Brain microvascular endothelial cell (primary cell): ENCODE results near the gene ZNRF3.

Experiments
- DNase-seq: peaks from one replicate; pipeline ENCODE4 v3.0.0-alpha.2; 2020
- H3K27ac ChIP-seq: fragments of 250-450 bp; sonication (Bioruptor Pico); 2 replicates; pipeline ENCODE4 v1.5.1; 2020; ENCODE audit warnings: mild to moderate bottlenecking, moderate library complexity
- H3K27me3 ChIP-seq: fragments of 250-450 bp; sonication (Bioruptor Pico); replicated peaks from 2 replicates; pipeline ENCODE4 v1.5.1; 2020; ENCODE audit warnings: mild to moderate bottlenecking
- H3K36me3 ChIP-seq: fragments of 250-450 bp; sonication (Bioruptor Pico); replicated peaks from 2 replicates; pipeline ENCODE4 v1.5.1; 2020; ENCODE audit warnings: mild to moderate bottlenecking
- H3K4me3 ChIP-seq: 2 replicates; pipeline ENCODE4 v1.5.1; 2011; ENCODE audit warnings: low read depth, mild to moderate bottlenecking, control low read depth, low read length, moderate library complexity
- in situ Hi-C: cut with HindIII; loops from 2 replicates; pipeline ENCODE4 v1.10.0; 2017; ENCODE audit warnings: low sequenced_read_pairs, low pct_ligation_motif_present
- TF ChIP-seq, protein P1 (sequence below): IDR thresholded peaks from 2 replicates; pipeline ENCODE4 v1.5.1; 2011; ENCODE audit warnings: low read depth, mild to moderate bottlenecking, moderate library complexity, low read length, control low read depth, inconsistent platforms; ENCODE audit errors: missing control alignments

The ZNRF3 gene

DNA sequence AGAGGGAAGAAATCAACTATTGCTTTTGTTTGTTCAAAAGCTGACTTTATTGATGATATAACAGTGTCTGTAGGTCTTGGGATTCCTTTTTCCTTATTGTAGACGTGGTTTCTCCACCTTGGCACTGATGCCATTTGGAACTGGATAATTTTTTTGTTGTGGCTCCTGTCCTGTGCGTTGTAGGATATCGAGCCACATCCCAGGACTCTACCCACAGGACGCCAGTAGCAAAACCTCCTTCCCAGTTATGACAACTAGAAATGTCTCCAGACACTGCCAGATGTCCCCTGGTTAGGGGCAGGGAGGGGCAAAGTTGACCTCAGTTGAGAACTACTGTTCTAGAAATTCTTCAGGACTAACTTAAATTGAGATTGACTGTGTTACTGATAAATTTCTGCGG is 45.8 kb downstream of the ZNRF3 start:
- Histone ChIP-seq H3K27ac (no peak overlapping the region), H3K36me3 (no peaks in the 10 kb centered on the region), H3K4me3 (no peak overlapping the region), H3K27me3 (no peaks in the 10 kb centered on the region)
- TF ChIP-seq, protein P1, sequence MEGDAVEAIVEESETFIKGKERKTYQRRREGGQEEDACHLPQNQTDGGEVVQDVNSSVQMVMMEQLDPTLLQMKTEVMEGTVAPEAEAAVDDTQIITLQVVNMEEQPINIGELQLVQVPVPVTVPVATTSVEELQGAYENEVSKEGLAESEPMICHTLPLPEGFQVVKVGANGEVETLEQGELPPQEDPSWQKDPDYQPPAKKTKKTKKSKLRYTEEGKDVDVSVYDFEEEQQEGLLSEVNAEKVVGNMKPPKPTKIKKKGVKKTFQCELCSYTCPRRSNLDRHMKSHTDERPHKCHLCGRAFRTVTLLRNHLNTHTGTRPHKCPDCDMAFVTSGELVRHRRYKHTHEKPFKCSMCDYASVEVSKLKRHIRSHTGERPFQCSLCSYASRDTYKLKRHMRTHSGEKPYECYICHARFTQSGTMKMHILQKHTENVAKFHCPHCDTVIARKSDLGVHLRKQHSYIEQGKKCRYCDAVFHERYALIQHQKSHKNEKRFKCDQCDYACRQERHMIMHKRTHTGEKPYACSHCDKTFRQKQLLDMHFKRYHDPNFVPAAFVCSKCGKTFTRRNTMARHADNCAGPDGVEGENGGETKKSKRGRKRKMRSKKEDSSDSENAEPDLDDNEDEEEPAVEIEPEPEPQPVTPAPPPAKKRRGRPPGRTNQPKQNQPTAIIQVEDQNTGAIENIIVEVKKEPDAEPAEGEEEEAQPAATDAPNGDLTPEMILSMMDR, result no peak
- in situ Hi-C loops, result no loop called here
- DNase-seq, result no peak

DNA sequence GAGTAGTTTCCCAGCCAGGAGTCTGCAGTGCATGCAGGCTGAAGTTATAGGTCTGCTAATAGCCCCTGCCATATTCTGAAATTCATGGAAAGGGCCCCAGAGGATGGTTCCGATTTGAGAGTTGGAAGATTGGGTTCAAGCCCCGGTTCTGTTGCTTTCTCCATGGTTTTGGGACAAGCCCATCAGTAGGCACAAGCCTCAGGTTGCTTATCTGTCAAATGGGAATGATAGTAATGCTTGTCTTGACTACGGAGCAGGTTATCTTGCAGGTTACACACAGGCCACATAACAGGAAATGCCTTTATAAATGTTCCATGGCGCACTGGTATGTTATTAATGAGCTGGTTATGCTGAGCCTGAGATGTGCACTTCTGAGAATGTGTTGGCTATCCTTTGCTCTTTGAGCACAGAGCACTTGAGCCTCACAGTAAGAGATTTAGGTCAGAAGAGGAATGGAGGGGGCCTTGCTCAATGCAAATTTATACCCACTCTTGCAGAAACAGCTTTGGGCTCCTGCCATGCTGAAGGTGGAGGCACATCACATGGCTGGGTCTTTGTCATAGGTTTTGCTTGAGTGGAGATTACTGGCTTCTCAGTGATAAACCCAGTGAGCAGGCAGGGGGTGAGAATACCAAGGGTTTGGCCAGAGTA is 47.1 kb downstream of the ZNRF3 start:
- in situ Hi-C loops, result no loop called here
- no peaks in the 10 kb centered on the region for H3K36me3 ChIP-seq
- TF ChIP-seq, protein P1, result no peak

DNA sequence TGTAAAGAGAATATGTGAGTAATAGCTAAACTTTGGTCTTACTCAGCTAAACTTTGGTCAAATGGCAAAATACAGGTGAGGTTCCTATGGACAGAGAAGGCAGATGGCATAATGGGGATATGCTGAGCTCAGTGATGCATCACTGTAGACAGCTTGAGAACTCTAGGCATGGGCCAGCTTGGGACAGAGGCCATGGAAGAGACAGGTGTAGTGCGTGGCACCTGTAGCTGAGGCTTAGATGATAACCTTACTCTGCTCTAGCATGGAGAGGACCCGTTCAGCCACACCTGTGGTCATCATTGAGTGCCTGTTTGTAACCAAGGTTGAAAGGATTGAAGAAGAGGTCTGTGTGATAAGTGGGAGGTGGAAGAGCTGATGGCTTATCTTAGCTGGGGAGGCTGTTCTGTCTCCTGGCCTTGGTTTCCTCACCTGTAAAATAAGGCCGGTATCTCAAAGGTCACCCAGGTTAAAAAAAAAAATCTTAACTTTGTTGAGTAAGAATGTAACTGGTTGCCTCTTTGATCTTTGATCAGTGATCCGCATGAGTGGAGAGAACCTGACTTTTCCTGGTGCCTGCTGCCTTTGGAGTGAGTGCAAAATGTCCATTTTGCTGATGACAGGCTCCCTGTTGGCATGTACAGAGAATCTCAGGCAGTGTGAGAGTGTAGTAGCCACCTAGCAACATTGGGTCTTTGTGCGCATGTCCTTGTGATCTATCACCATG is 48.6 kb downstream of the ZNRF3 start:
- no peak for DNase-seq
- TF ChIP-seq, protein P1, result no peak
- Histone ChIP-seq H3K27me3 (no peaks in the 10 kb centered on the region), H3K4me3 (no peak overlapping the region), H3K27ac (no peak overlapping the region), H3K36me3 (no peaks in the 10 kb centered on the region)
- in situ Hi-C loops, result no loop called here

More for the DNA sequence above, 47.1 kb downstream of the ZNRF3 start:
- no peak for DNase-seq
- Histone ChIP-seq H3K27me3 (no peaks in the 10 kb centered on the region), H3K27ac (no peak overlapping the region), H3K4me3 (no peak overlapping the region)

DNA sequence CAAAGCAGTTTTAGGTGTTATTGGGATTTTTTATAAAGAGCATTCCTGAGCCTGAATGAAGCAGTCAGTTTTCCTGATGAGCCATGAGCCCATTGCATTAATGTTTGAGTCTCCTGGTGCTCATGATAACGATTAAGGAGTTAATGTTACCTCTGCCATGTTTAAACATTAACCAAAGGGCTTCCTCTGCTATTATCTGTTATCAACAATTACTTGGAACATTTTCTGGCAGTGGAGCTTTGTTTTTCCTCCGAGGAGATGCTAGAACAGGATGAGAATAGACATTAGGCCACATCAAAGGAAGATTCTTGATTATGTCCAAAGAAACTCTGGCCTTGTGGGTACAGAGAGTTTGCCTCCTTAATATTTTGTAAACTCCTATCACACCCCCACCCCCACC is 49.9 kb downstream of the ZNRF3 start:
- no peaks in the 10 kb centered on the region for H3K36me3 ChIP-seq
- in situ Hi-C loops, result no loop called here
- H3K27ac ChIP-seq, result no peak overlapping the region
- DNase-seq, result no peak
- H3K4me3 ChIP-seq, result no peak overlapping the region
- H3K27me3 ChIP-seq, result no peaks in the 10 kb centered on the region
- TF ChIP-seq, protein P1, result no peak

DNA sequence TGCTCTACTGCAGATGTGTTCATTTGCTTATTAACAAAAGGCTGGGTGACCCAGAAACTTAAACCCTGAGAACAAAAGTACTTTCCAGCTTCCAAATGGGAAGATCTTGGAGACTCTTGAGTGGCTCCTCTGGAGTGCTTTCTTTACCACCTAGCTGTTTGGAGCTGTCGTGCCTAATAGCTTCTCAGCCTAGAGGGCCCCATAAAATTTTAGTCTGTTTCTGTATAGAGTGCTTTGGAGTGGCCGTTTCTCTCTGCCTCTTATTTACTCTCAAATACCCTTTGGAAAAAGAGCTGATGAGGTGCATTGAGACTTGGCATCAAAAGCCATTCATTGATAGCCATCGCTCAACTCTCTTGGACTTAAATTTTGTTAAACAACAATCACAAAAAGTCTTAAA is 50.7 kb downstream of the ZNRF3 start:
- Histone ChIP-seq H3K27ac (no peak overlapping the region), H3K36me3 (no peaks in the 10 kb centered on the region), H3K27me3 (no peaks in the 10 kb centered on the region), H3K4me3 (no peak overlapping the region)
- no peak for DNase-seq
- TF ChIP-seq, protein P1, result no peak
- in situ Hi-C loops, result no loop called here
